Aorta (tissue), 5 donors: ENCODE measurements around the gene ISLR. TPM values are rescaled to one million over a fixed set of nuclear protein-coding genes. Genes with fewer than 3 reads are reported as not detected.

Experiments used
- ATAC-seq: fragments of 200-7000 bp; cut with Tn5 transposase; one replicate; pipeline ENCODE4 v1.9.1; 2022; ENCODE audit warnings: moderate library complexity; ENCODE audit not compliant: low FRiP score
- DNase-seq, 2 donors: peaks; one replicate each; pipeline ENCODE4 v3.0.0-alpha.2; 2020
- H3K27ac ChIP-seq, 2 donors: one replicate each; pipeline ENCODE4 v1.5.1; 2013; ENCODE audit warnings: low read length in 2 of 2, mild to moderate bottlenecking in 2 of 2, moderate library complexity in 2 of 2, control low read depth in 1 of 2, inconsistent platforms in 1 of 2, low read depth in 1 of 2
- H3K27me3 ChIP-seq, 2 donors: one replicate each; pipeline ENCODE4 v1.6.1; 2013; ENCODE audit warnings: control low read depth in 1 of 2, low read length in 1 of 2, mild to moderate bottlenecking in 1 of 2, moderate library complexity in 1 of 2; ENCODE audit not compliant: insufficient read depth in 2 of 2, control insufficient read depth in 1 of 2
- H3K36me3 ChIP-seq, 2 donors: one replicate each; pipeline ENCODE4 v1.6.1; 2013; ENCODE audit warnings: control low read depth in 1 of 2, low read length in 1 of 2, mild to moderate bottlenecking in 1 of 2; ENCODE audit not compliant: insufficient read depth in 2 of 2, control insufficient read depth in 1 of 2
- H3K4me1 ChIP-seq, 2 donors: one replicate each; pipeline ENCODE4 v1.6.1; 2013; ENCODE audit warnings: low read length in 2 of 2, control low read depth in 1 of 2, mild to moderate bottlenecking in 1 of 2, moderate library complexity in 1 of 2; ENCODE audit not compliant: insufficient read depth in 2 of 2, control insufficient read depth in 1 of 2
- H3K4me3 ChIP-seq, 2 donors: one replicate each; pipeline ENCODE4 v1.5.1; 2013; ENCODE audit warnings: low read length in 2 of 2, control low read depth in 1 of 2, mild to moderate bottlenecking in 1 of 2
- H3K9me3 ChIP-seq: one replicate; pipeline ENCODE4 v1.6.1; 2013; ENCODE audit warnings: mild to moderate bottlenecking, low read length; ENCODE audit not compliant: control insufficient read depth
- WGBS, 2 donors: extraction: QIAGEN DNeasy Blood & Tissue Kit; methylation state at CpG; one replicate each; pipeline ENCODE4 v1.1.7; 2013; 5-methylcytosine and 5-hydroxymethylcytosine counted together
- intact Hi-C, 2 donors: fragments of 100-400 bp; cut with DNase I; formaldehyde crosslinking; loops; one replicate each; pipeline versions ENCODE4 v1.14.2 to v1.15.0; 2022
- polyA plus RNA-seq, 2 donors: library from polyadenylated mRNA; stranded (reverse); fragments of 200-250 nt; gene quantifications; one replicate each; pipeline ENCODE4 v1.2.3, GENCODE V29; 2013
- total RNA-seq, 2 donors: library from RNA; stranded (reverse); fragmentation: NEBNext Ultra II Directional; extraction: Animal tissue kit (Norgen Biotek cat#: 25700); gene quantifications; one replicate each; pipeline ENCODE4 v1.2.1, GENCODE V29; 2021
- donor health status: healthy with polysubstance abuse.
- donor health status: Bipolar disorder and iron deficiency.
- donor health status: DM: no; HTN: no; CAD: no.
- donor health status: DM: no; HTN: no; CAD: no.
- donor health status: DM: yes; HTN: yes; CAD: no.

ISLR gene
- total and polyA plus RNA-seq, 4 donors = 24.8 to 111 (median 82.2) TPM

DNA sequence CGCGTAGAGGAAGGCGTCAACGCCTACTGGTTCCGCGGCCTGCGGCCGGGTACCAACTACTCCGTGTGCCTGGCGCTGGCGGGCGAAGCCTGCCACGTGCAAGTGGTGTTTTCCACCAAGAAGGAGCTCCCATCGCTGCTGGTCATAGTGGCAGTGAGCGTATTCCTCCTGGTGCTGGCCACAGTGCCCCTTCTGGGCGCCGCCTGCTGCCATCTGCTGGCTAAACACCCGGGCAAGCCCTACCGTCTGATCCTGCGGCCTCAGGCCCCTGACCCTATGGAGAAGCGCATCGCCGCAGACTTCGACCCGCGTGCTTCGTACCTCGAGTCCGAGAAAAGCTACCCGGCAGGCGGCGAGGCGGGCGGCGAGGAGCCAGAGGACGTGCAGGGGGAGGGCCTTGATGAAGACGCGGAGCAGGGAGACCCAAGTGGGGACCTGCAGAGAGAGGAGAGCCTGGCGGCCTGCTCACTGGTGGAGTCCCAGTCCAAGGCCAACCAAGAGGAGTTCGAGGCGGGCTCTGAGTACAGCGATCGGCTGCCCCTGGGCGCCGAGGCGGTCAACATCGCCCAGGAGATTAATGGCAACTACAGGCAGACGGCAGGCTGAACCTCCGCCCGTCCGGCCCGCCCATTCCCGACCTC, 39.0 kb upstream of the ISLR start:
- no peaks in the 10 kb centered on the region for H3K4me1 ChIP-seq
- DNase-seq (peak; percentile 79 to 85), ATAC-seq (no peak)
- intact Hi-C loops = loop anchor here in 1 of 2 donors (10.0 kb wide), 1 partner anchor 110 kb away; no protein-coding TSS in a partner anchor
- no peak overlapping the region for H3K27ac ChIP-seq
- no peak overlapping the region for H3K4me3 ChIP-seq
- H3K36me3 ChIP-seq = no peaks in the 10 kb centered on the region
- H3K27me3 ChIP-seq = peaks cover 0 to 4% of the 10 kb centered on the region in 2 donors
- peaks cover 4% of the 10 kb centered on the region for H3K9me3 ChIP-seq
- 41 to 48% methylated on average over 48 to 53 of the region's 53 CpGs for WGBS, 2 donors

DNA sequence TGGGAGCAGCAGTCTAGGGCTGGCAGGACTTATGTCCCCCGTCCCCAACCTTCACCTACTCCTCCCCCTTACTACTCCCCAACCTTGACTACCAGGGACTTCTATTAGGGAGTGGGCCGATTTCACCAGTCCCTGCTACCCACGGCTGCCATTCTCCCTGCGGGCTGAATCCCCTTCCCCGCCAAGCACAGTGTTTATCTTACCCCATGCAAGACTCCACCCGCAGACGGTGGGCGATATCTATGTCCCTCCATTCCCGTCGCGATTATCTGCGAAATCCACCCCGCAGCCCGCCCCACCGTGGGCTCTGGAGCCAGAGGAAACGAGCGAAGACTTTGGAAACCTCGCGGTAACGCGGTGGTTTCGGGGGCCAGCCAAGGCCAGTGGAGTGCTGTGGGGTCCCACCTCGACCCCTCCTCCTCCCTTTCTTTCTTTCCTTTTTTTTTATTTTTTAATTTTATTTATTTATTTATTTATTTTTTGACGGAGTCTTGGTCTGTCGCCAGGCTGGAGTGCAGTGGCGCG, 38.4 kb upstream of the ISLR start:
- no peaks in the 10 kb centered on the region for H3K36me3 ChIP-seq
- H3K27ac ChIP-seq = no peak overlapping the region
- intact Hi-C loops = loop anchor here in 1 of 2 donors (10.0 kb wide), 1 partner anchor 110 kb away; no protein-coding TSS in a partner anchor
- no peak overlapping the region for H3K4me3 ChIP-seq
- DNase-seq = no peak
- ATAC-seq = no peak
- H3K4me1 ChIP-seq = no peaks in the 10 kb centered on the region
- 50 to 53% methylated on average over 27 of the region's 27 CpGs for WGBS, 2 donors
- H3K9me3 ChIP-seq = peaks cover 4% of the 10 kb centered on the region
- H3K27me3 ChIP-seq = no peaks in the 10 kb centered on the region

DNA sequence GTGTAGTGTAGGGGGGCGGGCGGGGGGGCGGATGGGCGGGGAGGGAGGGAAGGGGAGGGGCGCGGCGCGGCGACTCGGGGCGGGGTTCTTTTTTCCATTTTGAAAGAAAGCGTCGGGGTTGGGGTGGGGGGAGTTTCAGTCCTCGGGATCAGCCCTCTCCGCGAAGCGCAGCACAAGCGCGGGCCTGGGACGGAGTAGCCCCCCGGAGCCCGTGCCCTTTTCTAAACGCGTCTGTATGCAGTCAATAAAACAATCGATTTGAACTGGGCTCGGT, 37.0 kb upstream of the ISLR start:
- no peak overlapping the region for H3K27ac ChIP-seq
- 2% methylated on average over 20 to 26 of the region's 26 CpGs for WGBS, 2 donors
- no peaks in the 10 kb centered on the region for H3K27me3 ChIP-seq
- ATAC-seq (no peak), DNase-seq (no peak)
- H3K36me3 ChIP-seq = no peaks in the 10 kb centered on the region
- H3K4me1 ChIP-seq = no peaks in the 10 kb centered on the region
- intact Hi-C loops = loop anchor here in 1 of 2 donors (2.0 to 10.0 kb wide), 2 partner anchors 42 to 108 kb away; no protein-coding TSS in a partner anchor
- H3K4me3 ChIP-seq = peak overlapping the region in 1 of 2 donors; percentile 4
- peaks cover 4% of the 10 kb centered on the region for H3K9me3 ChIP-seq

DNA sequence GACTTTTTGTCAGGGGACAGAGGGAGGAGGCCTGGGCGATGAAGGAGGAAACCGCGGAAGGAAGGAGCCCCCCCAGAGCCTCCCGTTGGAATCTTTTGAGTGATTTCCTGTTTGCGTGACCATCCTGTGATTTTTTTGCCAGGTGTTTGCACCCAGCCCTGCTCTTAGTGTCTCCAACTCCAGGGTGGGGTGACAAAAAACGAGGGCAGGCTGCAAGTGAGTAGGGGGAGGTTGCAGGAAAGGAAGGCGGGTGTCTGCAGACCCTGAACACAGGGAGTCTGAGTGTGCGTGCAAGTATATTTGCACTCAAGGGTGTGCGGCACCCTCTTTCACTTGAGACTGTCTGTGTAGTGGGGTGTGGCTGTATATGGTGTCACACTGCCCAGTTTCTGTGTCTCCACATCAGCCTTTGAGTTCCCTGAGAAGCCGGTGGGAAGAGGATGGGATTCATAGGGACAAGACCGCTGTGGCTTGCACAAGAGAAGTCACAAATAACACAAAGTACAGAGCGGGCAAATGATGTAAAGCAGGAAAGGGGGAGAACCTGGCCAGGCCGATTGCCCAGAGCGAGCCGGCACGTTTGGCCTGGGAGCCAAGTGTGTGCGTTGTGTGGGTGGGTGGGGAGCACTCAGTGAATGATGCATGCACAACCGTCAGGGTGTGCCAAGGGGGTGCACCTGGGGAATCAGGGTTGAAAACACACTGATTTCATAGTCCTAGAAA, 36.5 kb upstream of the ISLR start:
- Histone ChIP-seq H3K4me1 (no peaks in the 10 kb centered on the region), H3K4me3 (peak overlapping the region in 1 of 2 donors; percentile 4), H3K27ac (no peak overlapping the region), H3K27me3 (no peaks in the 10 kb centered on the region), H3K36me3 (no peaks in the 10 kb centered on the region), H3K9me3 (peaks cover 4% of the 10 kb centered on the region)
- DNase-seq (peak in 1 of 2 donors; percentile 74), ATAC-seq (no peak)
- intact Hi-C loops = loop anchor here in 1 of 2 donors (2.0 to 10.0 kb wide), 2 partner anchors 42 to 108 kb away; no protein-coding TSS in a partner anchor
- 6 to 8% methylated on average over 18 of the region's 18 CpGs for WGBS, 2 donors

DNA sequence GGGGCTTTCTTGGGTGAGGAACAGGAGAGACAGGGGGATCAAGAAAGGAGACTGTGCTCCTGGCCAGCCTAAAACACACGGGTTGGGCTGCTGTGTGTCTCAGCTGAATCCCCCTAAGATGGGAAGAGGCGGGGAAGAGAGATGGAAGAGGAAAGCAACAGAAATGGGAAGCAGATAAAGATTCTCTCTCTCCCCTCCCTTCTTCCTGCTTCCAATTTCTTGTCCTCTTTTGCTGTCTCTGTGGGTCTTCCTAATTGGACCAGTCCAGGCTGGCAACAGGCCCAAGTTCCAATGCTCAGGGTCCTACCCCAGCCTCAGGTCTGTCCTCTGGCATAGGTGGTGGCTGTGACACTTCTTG, 36.0 kb upstream of the ISLR start:
- intact Hi-C loops = loop anchor here in 1 of 2 donors (2.0 to 10.0 kb wide), 2 partner anchors 41 to 107 kb away; no protein-coding TSS in a partner anchor
- no peaks in the 10 kb centered on the region for H3K27me3 ChIP-seq
- no peak for DNase-seq

DNA sequence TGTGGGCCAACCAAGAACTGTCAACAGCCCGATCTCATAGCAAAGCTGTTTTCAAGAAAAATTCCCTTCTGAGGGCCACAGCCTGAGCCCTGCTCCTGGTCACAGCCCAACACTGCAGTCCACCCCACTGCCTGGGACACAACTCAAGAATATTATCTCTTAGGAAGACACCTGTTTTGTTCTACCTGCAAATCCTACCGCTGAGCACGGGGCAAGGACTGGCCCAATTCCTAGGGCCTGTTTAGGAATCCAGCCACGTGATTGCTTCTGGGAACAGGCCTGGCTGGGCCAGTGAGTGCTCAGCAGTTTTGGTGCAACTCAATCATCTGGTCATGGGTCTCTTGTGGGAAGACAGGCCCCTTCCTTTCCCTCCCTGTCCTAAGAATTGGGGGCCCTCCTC, 34.9 kb upstream of the ISLR start:
- no peak for ATAC-seq
- 54 to 58% methylated on average over 4 of the region's 4 CpGs for WGBS, 2 donors

More for the DNA sequence above, 36.0 kb upstream of the ISLR start:
- H3K9me3 ChIP-seq = peaks cover 4% of the 10 kb centered on the region
- H3K36me3 ChIP-seq = no peaks in the 10 kb centered on the region
- H3K27ac ChIP-seq = no peak overlapping the region
- H3K4me1 ChIP-seq = no peaks in the 10 kb centered on the region
- no peak overlapping the region for H3K4me3 ChIP-seq
- 72 to 74% methylated on average over 2 of the region's 2 CpGs for WGBS, 2 donors
- ATAC-seq = no peak

DNA sequence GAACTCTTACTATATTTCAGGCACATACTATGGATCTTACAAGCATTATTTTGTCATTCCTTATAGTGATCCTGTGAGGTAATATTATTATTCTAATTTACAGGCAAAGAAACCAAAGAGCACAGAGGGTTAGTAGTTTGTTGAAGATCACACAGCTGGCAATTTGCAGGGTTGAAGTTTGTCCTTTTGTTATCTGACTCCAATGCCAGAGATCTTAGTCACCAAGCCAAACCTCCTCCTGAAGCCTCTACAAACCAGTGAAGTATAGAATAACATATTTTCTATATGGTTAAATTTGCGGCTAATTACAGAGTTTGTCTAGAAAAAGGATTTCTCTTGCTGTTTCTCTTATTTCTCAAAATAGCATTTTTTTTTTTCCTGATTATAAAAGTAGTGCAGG, 31.9 kb upstream of the ISLR start:
- WGBS, 2 donors = 96 to 97% methylated on average over 1 of the region's 1 CpG
- Histone ChIP-seq H3K9me3 (peaks cover 4% of the 10 kb centered on the region), H3K4me3 (no peak overlapping the region), H3K27ac (no peak overlapping the region), H3K27me3 (no peaks in the 10 kb centered on the region), H3K36me3 (no peaks in the 10 kb centered on the region), H3K4me1 (no peaks in the 10 kb centered on the region)
- ATAC-seq (no peak), DNase-seq (no peak)
- intact Hi-C loops = no loop called here

More for the DNA sequence above, 34.9 kb upstream of the ISLR start:
- Histone ChIP-seq H3K36me3 (no peaks in the 10 kb centered on the region), H3K27me3 (no peaks in the 10 kb centered on the region), H3K27ac (no peak overlapping the region), H3K9me3 (no peaks in the 10 kb centered on the region), H3K4me3 (no peak overlapping the region), H3K4me1 (no peaks in the 10 kb centered on the region)
- intact Hi-C loops = loop anchor here in 1 of 2 donors (10.0 kb wide), 1 partner anchor 106 kb away; no protein-coding TSS in a partner anchor
- DNase-seq = no peak

DNA sequence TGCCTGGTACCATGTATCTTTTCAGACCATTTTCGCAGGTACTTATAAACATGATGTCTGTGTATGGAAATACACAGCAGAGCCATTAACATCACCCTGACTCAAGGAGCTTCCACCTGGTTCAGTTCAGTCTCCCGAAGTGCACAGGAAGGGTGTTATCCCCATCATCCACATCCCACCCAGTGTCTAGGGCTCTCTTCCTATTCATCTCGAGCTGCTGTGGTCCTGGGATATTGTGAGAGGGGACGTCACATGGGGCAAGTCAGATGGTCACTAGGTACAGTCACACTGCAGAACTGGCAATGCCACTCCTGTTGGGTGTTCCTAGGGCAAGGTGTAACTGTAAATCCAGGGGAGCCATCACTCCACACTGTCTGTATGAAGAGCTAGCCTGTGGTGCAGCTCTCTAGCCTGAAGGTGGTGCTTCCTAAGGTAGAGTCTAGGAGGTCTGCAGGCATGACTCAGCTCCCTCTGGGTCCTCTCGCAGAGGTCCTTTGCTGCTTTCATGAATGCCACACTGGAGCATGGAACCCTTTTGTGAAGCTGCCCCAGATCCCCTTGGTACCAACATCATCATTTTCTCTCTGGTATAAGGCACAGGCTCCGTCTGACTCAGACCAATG, 29.2 kb upstream of the ISLR start:
- ATAC-seq (no peak), DNase-seq (no peak)
- Histone ChIP-seq H3K27me3 (no peaks in the 10 kb centered on the region), H3K4me1 (no peaks in the 10 kb centered on the region), H3K9me3 (peaks cover 4% of the 10 kb centered on the region), H3K36me3 (no peaks in the 10 kb centered on the region), H3K4me3 (no peak overlapping the region), H3K27ac (no peak overlapping the region)
- WGBS, 2 donors = 87 to 88% methylated on average over 6 of the region's 6 CpGs
- intact Hi-C loops = no loop called here
